ENCODE results near the gene CTBP2.
A peak's percentile ranks its signal among the peaks of the same experiment; 100 is the strongest.
"Not testable (repeated sequence)": the region's sequence is repeated elsewhere in the genome, so short reads cannot be mapped to it uniquely, and the experiment has no call there.

CTBP2 gene

GRCh38 chr10:125059348-125059747, 101.0 kb downstream of the CTBP2 start:
- DNase-seq, result not testable (repeated sequence)

GRCh38 chr10:125057158-125058001, 103.0 kb downstream of the CTBP2 start:
- DNase-seq, result no peak

- no peak for DNase-seq
These were observed 103.9 kb downstream of the CTBP2 start for GRCh38 chr10:125056161-125057132.

- DNase-seq, result no peak
These were observed 104.9 kb downstream of the CTBP2 start for GRCh38 chr10:125055446-125055845.

- no peak for DNase-seq
These were observed 105.6 kb downstream of the CTBP2 start for GRCh38 chr10:125054669-125055268.

- DNase-seq, result no peak
These were observed 106.1 kb downstream of the CTBP2 start for GRCh38 chr10:125054216-125054615.

- DNase-seq, result no peak
These were observed 108.2 kb downstream of the CTBP2 start for GRCh38 chr10:125052146-125052545.

GRCh38 chr10:125050383-125050782, 110.0 kb downstream of the CTBP2 start:
- DNase-seq, result no peak

- DNase-seq, result no peak
These were observed 111.0 kb downstream of the CTBP2 start for GRCh38 chr10:125049216-125049881.

- peak; percentile 33 to 39 for DNase-seq
These were observed 112.1 kb downstream of the CTBP2 start for GRCh38 chr10:125048094-125048864.

- no peak for DNase-seq
These were observed 116.3 kb downstream of the CTBP2 start for GRCh38 chr10:125043841-125044658.

- DNase-seq, result no peak
These were observed 118.4 kb downstream of the CTBP2 start for GRCh38 chr10:125041856-125042506.

- no peak for DNase-seq
These were observed 121.0 kb downstream of the CTBP2 start for GRCh38 chr10:125039354-125039769.

GRCh38 chr10:125038637-125039036, 121.7 kb downstream of the CTBP2 start:
- no peak for DNase-seq

GRCh38 chr10:125037145-125037877, 123.1 kb downstream of the CTBP2 start:
- no peak for DNase-seq

- DNase-seq, result no peak
These were observed 124.6 kb downstream of the CTBP2 start for GRCh38 chr10:125035588-125036295.

- no peak for DNase-seq
These were observed 125.2 kb downstream of the CTBP2 start for GRCh38 chr10:125035136-125035535.

GRCh38 chr10:125034675-125035074, 125.7 kb downstream of the CTBP2 start:
- no peak for DNase-seq
